ENCODE results near the gene CTDSPL.

Gene CTDSPL

GRCh38 chr3:37922721-37923568 lies 61.3 kb downstream of the CTDSPL start:
- no peak for DNase-seq
- H4K20me1 ChIP-seq (ENCODE audit: insufficient read depth, low read length), result no peaks in the 10 kb centered on the region
- no peak overlapping the region for H2AFZ ChIP-seq (ENCODE audit: low read length)
- no peaks in the 10 kb centered on the region for H3K36me3 ChIP-seq (replicated peaks; ENCODE audit: insufficient read depth, low read length)
- H3K9me3 ChIP-seq (replicated peaks; ENCODE audit: insufficient read depth, low read length), result no peaks in the 10 kb centered on the region
- no peak overlapping the region for H3K9ac ChIP-seq (ENCODE audit: low read length)
- H3K4me1 ChIP-seq (ENCODE audit: low read length), result no peaks in the 10 kb centered on the region
- no peaks in the 10 kb centered on the region for H3K27me3 ChIP-seq (replicated peaks; ENCODE audit: insufficient read depth, low read length)
- TF ChIP-seq EZH2 (optimal IDR thresholded peaks at IDR 0.05; ENCODE audit: low read depth, low read length) (no peak), CTCF (IDR thresholded peaks at IDR 0.05; ENCODE audit: low read length) (no peak)
- no peak overlapping the region for H3K4me2 ChIP-seq (ENCODE audit: low read depth, low read length)
- H3K9me2 ChIP-seq (replicated peaks; ENCODE audit: insufficient read depth, low read length), result no peaks in the 10 kb centered on the region
- H3K27ac ChIP-seq (ENCODE audit: low read length), result no peak overlapping the region
- H3K4me3 ChIP-seq (ENCODE audit: low read length), result no peak overlapping the region
- no peaks in the 10 kb centered on the region for H3F3A ChIP-seq (ENCODE audit: insufficient read depth, low read length)
- H3K79me2 ChIP-seq (ENCODE audit: low read length), result no peaks in the 10 kb centered on the region

- no peaks in the 10 kb centered on the region for H3K9me3 ChIP-seq (replicated peaks; ENCODE audit: insufficient read depth, low read length)
- TF ChIP-seq CTCF (IDR thresholded peaks at IDR 0.05; ENCODE audit: low read length) (no peak), EZH2 (optimal IDR thresholded peaks at IDR 0.05; ENCODE audit: low read depth, low read length) (no peak), EZH2phosphoT487 (IDR thresholded peaks at IDR 0.05; ENCODE audit: low read length) (no peak)
- H3K27ac ChIP-seq (ENCODE audit: low read length), result no peak overlapping the region
- no peak overlapping the region for H3K4me3 ChIP-seq (ENCODE audit: low read length)
- no peaks in the 10 kb centered on the region for H3K36me3 ChIP-seq (replicated peaks; ENCODE audit: insufficient read depth, low read length)
- no peaks in the 10 kb centered on the region for H3K9me2 ChIP-seq (replicated peaks; ENCODE audit: insufficient read depth, low read length)
- H3K27me3 ChIP-seq (replicated peaks; ENCODE audit: insufficient read depth, low read length), result no peaks in the 10 kb centered on the region
- no peak overlapping the region for H3K4me2 ChIP-seq (ENCODE audit: low read depth, low read length)
- no peaks in the 10 kb centered on the region for H3F3A ChIP-seq (ENCODE audit: insufficient read depth, low read length)
- no peak overlapping the region for H2AFZ ChIP-seq (ENCODE audit: low read length)
- no peaks in the 10 kb centered on the region for H4K20me1 ChIP-seq (ENCODE audit: insufficient read depth, low read length)
- no peak overlapping the region for H3K9ac ChIP-seq (ENCODE audit: low read length)
- no peaks in the 10 kb centered on the region for H3K4me1 ChIP-seq (ENCODE audit: low read length)
- DNase-seq, result no peak
- H3K79me2 ChIP-seq (ENCODE audit: low read length), result no peaks in the 10 kb centered on the region
These were observed 61.9 kb downstream of the CTDSPL start for GRCh38 chr3:37923569-37924040.

- Histone ChIP-seq H3K27ac (ENCODE audit: low read length) (no peak overlapping the region), H3K9me2 (replicated peaks; ENCODE audit: insufficient read depth, low read length) (no peaks in the 10 kb centered on the region), H3K4me3 (ENCODE audit: low read length) (no peak overlapping the region), H3K36me3 (replicated peaks; ENCODE audit: insufficient read depth, low read length) (no peaks in the 10 kb centered on the region), H4K20me1 (ENCODE audit: insufficient read depth, low read length) (no peaks in the 10 kb centered on the region), H2AFZ (ENCODE audit: low read length) (no peak overlapping the region), H3K4me2 (ENCODE audit: low read depth, low read length) (no peak overlapping the region), H3K9me3 (replicated peaks; ENCODE audit: insufficient read depth, low read length) (no peaks in the 10 kb centered on the region), H3K79me2 (ENCODE audit: low read length) (no peaks in the 10 kb centered on the region), H3K4me1 (ENCODE audit: low read length) (no peaks in the 10 kb centered on the region), H3K27me3 (replicated peaks; ENCODE audit: insufficient read depth, low read length) (no peaks in the 10 kb centered on the region), H3F3A (ENCODE audit: insufficient read depth, low read length) (no peaks in the 10 kb centered on the region), H3K9ac (ENCODE audit: low read length) (no peak overlapping the region)
- no peak for DNase-seq
- no peak for TF ChIP-seq CTCF (IDR thresholded peaks at IDR 0.05; ENCODE audit: low read length)
- TF ChIP-seq EZH2phosphoT487 (IDR thresholded peaks at IDR 0.05; ENCODE audit: low read length), result no peak
These were observed 62.8 kb downstream of the CTDSPL start for GRCh38 chr3:37924453-37924852.
